Ammon's horn (tissue), 1 donor: ENCODE measurements around the gene TLCD3B.
"Not testable (repeated sequence)": the region's sequence is repeated elsewhere in the genome, so short reads cannot be mapped to it uniquely, and the experiment has no call there.

Experiments
- DNase-seq: peaks from one replicate; pipeline ENCODE4 v3.0.0-alpha.2; 2016; ENCODE audit warnings: low spot score

The TLCD3B gene

GRCh38 chr16:30060836-30061554, 29.9 kb upstream of the TLCD3B start:
- no peak for DNase-seq

- no peak for DNase-seq
These were observed 29.3 kb upstream of the TLCD3B start for GRCh38 chr16:30060346-30060745.

- DNase-seq, result no peak
These were observed 24.0 kb upstream of the TLCD3B start for GRCh38 chr16:30054959-30055553.

- DNase-seq, result no peak
These were observed 23.4 kb upstream of the TLCD3B start for GRCh38 chr16:30054451-30054850.

- DNase-seq, result no peak
These were observed 22.4 kb upstream of the TLCD3B start for GRCh38 chr16:30053376-30054015.

GRCh38 chr16:30052671-30053372, 21.8 kb upstream of the TLCD3B start:
- DNase-seq, result peak; percentile 84

- no peak for DNase-seq
These were observed 20.4 kb upstream of the TLCD3B start for GRCh38 chr16:30051518-30051917.

- DNase-seq, result peak; percentile 83
These were observed 18.8 kb upstream of the TLCD3B start for GRCh38 chr16:30049871-30050270.

- no peak for DNase-seq
These were observed 15.5 kb upstream of the TLCD3B start for GRCh38 chr16:30046588-30046987.

GRCh38 chr16:30046178-30046577, 15.1 kb upstream of the TLCD3B start:
- no peak for DNase-seq

- no peak for DNase-seq
These were observed 10.8 kb upstream of the TLCD3B start for GRCh38 chr16:30041841-30042240.

- DNase-seq, result not testable (repeated sequence)
These were observed 9.6 kb upstream of the TLCD3B start for GRCh38 chr16:30040690-30041089.

GRCh38 chr16:30040221-30040620, 9.2 kb upstream of the TLCD3B start:
- DNase-seq, result no peak

- no peak for DNase-seq
These were observed 2.2 kb upstream of the TLCD3B start for GRCh38 chr16:30033270-30033669.

GRCh38 chr16:30032083-30032819, 1.2 kb upstream of the TLCD3B start:
- DNase-seq, result peak; percentile 79

- no peak for DNase-seq
These were observed 427 bp upstream of the TLCD3B start for GRCh38 chr16:30031477-30031918.

- no peak for DNase-seq
These were observed 923 bp downstream of the TLCD3B start for GRCh38 chr16:30030011-30030685.

GRCh38 chr16:30028438-30029076, 2.5 kb downstream of the TLCD3B start:
- DNase-seq, result no peak

GRCh38 chr16:30027588-30028437, 3.3 kb downstream of the TLCD3B start:
- no peak for DNase-seq

GRCh38 chr16:30026449-30026848, 4.6 kb downstream of the TLCD3B start:
- no peak for DNase-seq
